ENCODE results near the gene DSCAM.
"Not testable (repeated sequence)": the region's sequence is repeated elsewhere in the genome, so short reads cannot be mapped to it uniquely, and the experiment has no call there.

DNA sequence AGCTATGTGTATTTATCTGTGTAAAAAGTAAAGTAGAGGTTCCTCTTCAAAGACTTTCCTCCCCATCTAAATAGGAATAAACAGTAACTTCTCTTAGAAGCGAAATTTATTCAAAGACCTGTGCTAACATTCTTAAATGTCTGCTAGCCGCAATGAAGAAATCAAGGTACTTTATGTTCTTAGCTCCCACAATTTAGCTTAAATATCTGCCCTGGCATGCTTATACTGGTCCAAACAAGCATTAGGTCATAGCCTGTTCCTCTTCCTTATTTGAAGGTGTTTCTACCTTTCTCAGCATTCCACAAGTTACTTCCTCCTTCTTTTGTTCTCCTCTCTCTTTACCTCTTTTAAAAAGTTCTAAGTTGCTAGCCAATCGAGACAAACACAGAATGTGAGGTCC, 588.5 kb downstream of the DSCAM start:
- TF ChIP-seq NANOG (IDR thresholded peaks at IDR 0.05; ENCODE audit: borderline replicate concordance); EZH2 (IDR thresholded peaks at IDR 0.05; ENCODE audit: low read depth, unreplicated experiment); POLR2AphosphoS5 (IDR thresholded peaks at IDR 0.05; ENCODE audit: low read depth); CREB1 (CRISPR knock-in tag; IDR thresholded peaks at IDR 0.05; ENCODE audit: low read depth); JUNB (IDR thresholded peaks at IDR 0.05; ENCODE audit: unreplicated experiment); EZH2phosphoT487 (IDR thresholded peaks at IDR 0.05; ENCODE audit: unreplicated experiment); STAT1 (IDR thresholded peaks at IDR 0.05; ENCODE audit: unreplicated experiment): not testable (repeated sequence)
- TF ChIP-seq, protein P1, sequence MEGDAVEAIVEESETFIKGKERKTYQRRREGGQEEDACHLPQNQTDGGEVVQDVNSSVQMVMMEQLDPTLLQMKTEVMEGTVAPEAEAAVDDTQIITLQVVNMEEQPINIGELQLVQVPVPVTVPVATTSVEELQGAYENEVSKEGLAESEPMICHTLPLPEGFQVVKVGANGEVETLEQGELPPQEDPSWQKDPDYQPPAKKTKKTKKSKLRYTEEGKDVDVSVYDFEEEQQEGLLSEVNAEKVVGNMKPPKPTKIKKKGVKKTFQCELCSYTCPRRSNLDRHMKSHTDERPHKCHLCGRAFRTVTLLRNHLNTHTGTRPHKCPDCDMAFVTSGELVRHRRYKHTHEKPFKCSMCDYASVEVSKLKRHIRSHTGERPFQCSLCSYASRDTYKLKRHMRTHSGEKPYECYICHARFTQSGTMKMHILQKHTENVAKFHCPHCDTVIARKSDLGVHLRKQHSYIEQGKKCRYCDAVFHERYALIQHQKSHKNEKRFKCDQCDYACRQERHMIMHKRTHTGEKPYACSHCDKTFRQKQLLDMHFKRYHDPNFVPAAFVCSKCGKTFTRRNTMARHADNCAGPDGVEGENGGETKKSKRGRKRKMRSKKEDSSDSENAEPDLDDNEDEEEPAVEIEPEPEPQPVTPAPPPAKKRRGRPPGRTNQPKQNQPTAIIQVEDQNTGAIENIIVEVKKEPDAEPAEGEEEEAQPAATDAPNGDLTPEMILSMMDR (conservative IDR thresholded peaks at IDR 0.05; ENCODE audit: low read depth in 2 of 2), result not testable (repeated sequence)
- TF ChIP-seq, protein P2, sequence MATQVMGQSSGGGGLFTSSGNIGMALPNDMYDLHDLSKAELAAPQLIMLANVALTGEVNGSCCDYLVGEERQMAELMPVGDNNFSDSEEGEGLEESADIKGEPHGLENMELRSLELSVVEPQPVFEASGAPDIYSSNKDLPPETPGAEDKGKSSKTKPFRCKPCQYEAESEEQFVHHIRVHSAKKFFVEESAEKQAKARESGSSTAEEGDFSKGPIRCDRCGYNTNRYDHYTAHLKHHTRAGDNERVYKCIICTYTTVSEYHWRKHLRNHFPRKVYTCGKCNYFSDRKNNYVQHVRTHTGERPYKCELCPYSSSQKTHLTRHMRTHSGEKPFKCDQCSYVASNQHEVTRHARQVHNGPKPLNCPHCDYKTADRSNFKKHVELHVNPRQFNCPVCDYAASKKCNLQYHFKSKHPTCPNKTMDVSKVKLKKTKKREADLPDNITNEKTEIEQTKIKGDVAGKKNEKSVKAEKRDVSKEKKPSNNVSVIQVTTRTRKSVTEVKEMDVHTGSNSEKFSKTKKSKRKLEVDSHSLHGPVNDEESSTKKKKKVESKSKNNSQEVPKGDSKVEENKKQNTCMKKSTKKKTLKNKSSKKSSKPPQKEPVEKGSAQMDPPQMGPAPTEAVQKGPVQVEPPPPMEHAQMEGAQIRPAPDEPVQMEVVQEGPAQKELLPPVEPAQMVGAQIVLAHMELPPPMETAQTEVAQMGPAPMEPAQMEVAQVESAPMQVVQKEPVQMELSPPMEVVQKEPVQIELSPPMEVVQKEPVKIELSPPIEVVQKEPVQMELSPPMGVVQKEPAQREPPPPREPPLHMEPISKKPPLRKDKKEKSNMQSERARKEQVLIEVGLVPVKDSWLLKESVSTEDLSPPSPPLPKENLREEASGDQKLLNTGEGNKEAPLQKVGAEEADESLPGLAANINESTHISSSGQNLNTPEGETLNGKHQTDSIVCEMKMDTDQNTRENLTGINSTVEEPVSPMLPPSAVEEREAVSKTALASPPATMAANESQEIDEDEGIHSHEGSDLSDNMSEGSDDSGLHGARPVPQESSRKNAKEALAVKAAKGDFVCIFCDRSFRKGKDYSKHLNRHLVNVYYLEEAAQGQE (IDR thresholded peaks at IDR 0.05; ENCODE audit: unreplicated experiment), result not testable (repeated sequence)

Data from GM23338 (cell line).